Kidney (tissue), 14 donors: ENCODE data around the gene ATXN7L1. TPM values are rescaled to one million over a fixed set of nuclear protein-coding genes. Genes with fewer than 3 reads are reported as not detected.

Source experiments
- DNase-seq, 5 donors: peaks; one replicate each; pipeline ENCODE4 v3.0.0-alpha.2; 2013 to 2020
- FAIRE-seq: peaks from 2 replicates; lab custom pipeline; 2012; peaks lifted over from hg19 to GRCh38; lab: Jason Lieb, UNC
- H3K27ac ChIP-seq, 2 donors: one replicate each; pipeline ENCODE4 v1.7.0; 2013; ENCODE audit warnings: low read depth in 2 of 2, low read length in 2 of 2, inconsistent platforms in 1 of 2
- H3K27me3 ChIP-seq: one replicate; pipeline ENCODE4 v1.7.1; 2013; ENCODE audit warnings: low read length, inconsistent platforms; ENCODE audit not compliant: control insufficient read depth, insufficient read depth
- H3K36me3 ChIP-seq, 3 donors: one replicate each; pipeline versions ENCODE4 v1.7.0 to v1.7.1; 2013; ENCODE audit warnings: low read length in 3 of 3, control low read depth in 1 of 3, inconsistent platforms in 1 of 3; ENCODE audit not compliant: insufficient read depth in 3 of 3, control insufficient read depth in 2 of 3
- H3K4me1 ChIP-seq, 3 donors: one replicate each; pipeline versions ENCODE4 v1.7.0 to v1.7.1; 2013; ENCODE audit warnings: low read length in 3 of 3, inconsistent platforms in 1 of 3, low read depth in 1 of 3; ENCODE audit not compliant: control insufficient read depth in 2 of 3, insufficient read depth in 2 of 3
- H3K4me3 ChIP-seq, 3 donors: one replicate each; pipeline versions ENCODE4 v1.7.0 to v1.8.1; 2013; ENCODE audit warnings: low read length in 3 of 3, control low read depth in 1 of 3, inconsistent platforms in 1 of 3
- H3K9ac ChIP-seq, 3 donors: one replicate each; pipeline versions ENCODE4 v1.7.0 to v1.7.1; 2013; ENCODE audit warnings: low read length in 3 of 3, control low read depth in 1 of 3, inconsistent platforms in 1 of 3
- H3K9me3 ChIP-seq, 3 donors: one replicate each; pipeline versions ENCODE4 v1.7.0 to v1.7.1; 2013; ENCODE audit warnings: low read length in 3 of 3, control low read depth in 1 of 3, inconsistent platforms in 1 of 3; ENCODE audit not compliant: control insufficient read depth in 2 of 3, insufficient read depth in 1 of 3
- CTCF ChIP-seq: IDR thresholded peaks from 3 replicates; pipeline ENCODE4 v1.5.1; 2012; ENCODE audit warnings: mild to moderate bottlenecking, moderate library complexity, borderline replicate concordance; ENCODE audit not compliant: insufficient read depth; ENCODE audit errors: extremely low read depth
- intact Hi-C: fragments of 100-400 bp; cut with DNase I; formaldehyde crosslinking; loops from one replicate; pipeline ENCODE4 v1.11.1; 2022
- polyA plus RNA-seq: library from polyadenylated mRNA; stranded (reverse); fragments of 350-450 nt; fragmentation: Illumina TruSeq; extraction: RNeasy Lipid Tissue Mini Kit (QIAGEN cat#74804); gene quantifications from one replicate; pipeline ENCODE4 v1.2.3, GENCODE V29; 2014; ENCODE audit warnings: low read depth, low replicate concordance; ENCODE audit not compliant: insufficient read depth
- total RNA-seq: library from RNA; stranded (reverse); fragmentation: NEBNext Ultra II Directional; extraction: Animal tissue kit (Norgen Biotek cat#: 25700); gene quantifications from one replicate; pipeline ENCODE4 v1.2.1, GENCODE V29; 2021
- donor health status: control.
- donor health status: control.
- donor health status: control.
- donor health status: control.
- donor health status: control.
- donor health status: DM: yes; HTN: yes; CAD: no.
- donor health status: Normal renal cell carcinoma (clear cell type).

ATXN7L1 gene
- total and polyA plus RNA-seq, 2 donors from 2014 or later, result 12.5 to 18.5 TPM

- Histone ChIP-seq H3K4me1 (peaks cover 0 to 10% (median 10%) of the 10 kb centered on the region in 3 donors), H3K27ac (no peak overlapping the region), H3K27me3 (no peaks in the 10 kb centered on the region), H3K9me3 (no peaks in the 10 kb centered on the region), H3K4me3 (no peak overlapping the region), H3K36me3 (peaks cover 0 to 12% (median 2%) of the 10 kb centered on the region in 3 donors), H3K9ac (no peak overlapping the region)
- intact Hi-C loops, result no loop called here
- no peak for TF ChIP-seq CTCF
- FAIRE-seq (no peak), DNase-seq (peak; percentile 59 to 83 (median 68))
Measured at GRCh38 chr7:105655500-105656380, 220.7 kb downstream of the ATXN7L1 start.

GRCh38 chr7:105655067-105655466, 221.3 kb downstream of the ATXN7L1 start:
- FAIRE-seq (no peak), DNase-seq (peak in 4 of 5 donors; percentile 65 to 93 (median 87))
- intact Hi-C loops, result no loop called here
- no peak overlapping the region for H3K9ac ChIP-seq
- H3K27me3 ChIP-seq, result no peaks in the 10 kb centered on the region
- peaks cover 0 to 16% (median 2%) of the 10 kb centered on the region in 3 donors for H3K36me3 ChIP-seq
- no peaks in the 10 kb centered on the region for H3K9me3 ChIP-seq
- no peak for TF ChIP-seq CTCF
- no peak overlapping the region for H3K27ac ChIP-seq
- H3K4me3 ChIP-seq, result no peak overlapping the region
- peaks cover 0 to 10% (median 10%) of the 10 kb centered on the region in 3 donors for H3K4me1 ChIP-seq

- Histone ChIP-seq H3K9ac (no peak overlapping the region), H3K36me3 (peaks cover 0 to 16% (median 2%) of the 10 kb centered on the region in 3 donors), H3K9me3 (no peaks in the 10 kb centered on the region), H3K4me3 (no peak overlapping the region), H3K27ac (no peak overlapping the region), H3K4me1 (peaks cover 0 to 10% (median 10%) of the 10 kb centered on the region in 3 donors), H3K27me3 (no peaks in the 10 kb centered on the region)
- intact Hi-C loops, result no loop called here
- DNase-seq (no peak), FAIRE-seq (no peak)
- no peak for TF ChIP-seq CTCF
Measured at GRCh38 chr7:105654095-105654686, 222.2 kb downstream of the ATXN7L1 start.
